GM19372 (cell line): Measurements from ENCODE around the gene CYP2E1.
"Not testable (repeated sequence)": the region's sequence is repeated elsewhere in the genome, so short reads cannot be mapped to it uniquely, and the experiment has no call there.

Source experiments
- ATAC-seq: cut with Tn5 transposase; IDR thresholded peaks from one replicate; pipeline ENCODE4 v1.9.1; 2021; ENCODE audit warnings: mild to moderate bottlenecking, low read depth, moderate library complexity; ENCODE audit not compliant: unreplicated experiment

The CYP2E1 gene

DNA sequence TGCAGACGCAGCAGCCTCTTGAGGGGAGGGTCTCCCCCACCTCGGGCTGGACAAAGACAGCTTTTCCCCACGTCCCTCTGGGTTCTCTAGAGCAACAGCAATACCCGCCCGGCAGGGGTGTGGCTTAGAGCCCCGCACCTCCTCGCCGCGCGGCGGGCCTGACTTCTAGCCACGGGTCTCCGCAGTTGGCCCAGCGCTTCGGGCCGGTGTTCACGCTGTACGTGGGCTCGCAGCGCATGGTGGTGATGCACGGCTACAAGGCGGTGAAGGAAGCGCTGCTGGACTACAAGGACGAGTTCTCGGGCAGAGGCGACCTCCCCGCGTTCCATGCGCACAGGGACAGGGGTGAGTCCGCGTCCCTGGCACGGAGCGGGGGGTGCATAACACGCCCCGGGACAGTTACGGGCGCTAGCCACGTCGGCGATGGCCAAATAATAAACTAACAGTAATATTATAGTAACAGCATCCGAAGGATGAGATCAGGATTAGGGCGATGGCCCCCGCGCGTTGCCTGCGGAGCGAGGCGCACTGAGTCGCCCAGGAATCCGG, 1.2 kb downstream of the CYP2E1 start:
- no peak for ATAC-seq

DNA sequence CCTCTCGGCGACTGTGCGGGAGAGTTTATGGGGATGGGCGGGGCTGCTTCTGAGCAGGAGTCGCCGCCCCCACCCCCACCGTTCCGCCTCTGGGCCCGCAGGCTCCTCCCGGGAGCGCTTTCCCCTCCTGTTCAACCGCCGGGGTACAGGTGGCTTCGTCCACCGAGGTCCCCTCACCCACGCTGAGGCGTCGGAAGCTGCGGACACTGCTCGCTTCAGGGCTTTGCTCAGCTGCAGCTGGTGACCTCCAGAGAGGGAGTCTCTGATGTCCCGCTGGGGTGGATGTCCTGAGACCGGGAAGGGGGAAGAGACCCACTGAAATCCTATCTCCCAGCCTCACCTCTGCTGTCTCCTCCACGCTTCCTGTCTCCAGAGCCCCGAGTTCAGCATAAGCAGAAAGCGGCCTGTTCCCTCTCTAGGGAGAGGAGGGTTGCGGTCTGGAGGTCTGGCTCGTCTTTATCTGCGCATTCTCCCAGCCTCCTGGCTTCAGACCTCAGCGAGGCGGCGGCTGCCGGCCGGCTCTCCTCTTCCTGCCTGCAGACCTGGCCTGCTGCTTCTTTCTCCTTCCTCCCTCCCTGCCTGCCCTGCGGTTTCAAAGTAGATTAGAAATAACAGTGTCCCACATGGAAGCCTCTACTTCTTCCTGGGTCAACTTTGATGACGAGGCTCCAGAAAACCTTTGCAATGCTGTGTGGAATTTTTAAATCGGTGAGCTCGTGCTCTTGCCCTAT, 1.8 kb downstream of the CYP2E1 start:
- no peak for ATAC-seq

DNA sequence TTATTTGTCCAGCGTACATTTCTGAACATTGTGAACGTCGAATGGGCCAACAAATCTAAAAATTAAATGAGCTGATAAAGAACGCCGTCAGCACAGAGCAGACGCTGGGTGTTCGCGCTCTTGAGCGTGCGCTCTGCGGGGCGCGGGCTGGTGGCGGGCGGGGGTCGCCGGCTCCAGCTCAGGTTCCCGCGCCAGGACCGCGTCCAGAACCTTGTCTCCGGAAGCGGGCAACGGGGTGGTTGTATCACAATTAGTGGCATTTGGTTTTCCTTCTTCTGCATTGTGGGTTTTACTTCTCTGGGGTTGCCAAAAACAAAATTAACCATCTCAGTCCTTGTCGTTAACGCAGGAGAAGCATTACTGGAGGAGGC, 2.4 kb downstream of the CYP2E1 start:
- no peak for ATAC-seq

GRCh38 chr10:133530506-133530905, 3.3 kb downstream of the CYP2E1 start:
- no peak for ATAC-seq

GRCh38 chr10:133532871-133533270, 5.7 kb downstream of the CYP2E1 start:
- no peak for ATAC-seq

DNA sequence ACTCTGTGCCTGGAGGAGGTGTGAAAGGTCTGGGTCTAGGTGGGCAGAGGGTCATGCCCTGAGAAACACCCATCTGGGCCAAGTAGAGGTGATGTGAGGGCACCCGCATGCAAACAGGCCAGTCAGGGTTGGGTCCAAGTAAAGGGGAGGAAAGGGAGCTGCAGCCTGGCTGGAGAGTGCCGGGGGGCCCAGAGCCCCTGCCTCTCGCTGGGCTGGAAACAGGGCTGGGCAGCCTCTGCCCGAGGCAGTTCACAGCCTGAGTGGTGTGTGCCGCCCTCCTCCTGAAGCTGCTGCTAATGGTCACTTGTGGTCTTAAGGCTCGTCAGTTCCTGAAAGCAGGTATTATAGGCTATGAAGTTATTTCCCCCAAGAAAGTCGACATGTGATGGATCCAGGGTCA, 7.3 kb downstream of the CYP2E1 start:
- ATAC-seq = no peak

- ATAC-seq = no peak
Observed at GRCh38 chr10:133536198-133536597, 9.0 kb downstream of the CYP2E1 start.

GRCh38 chr10:133537546-133538545, 10.7 kb downstream of the CYP2E1 start:
- ATAC-seq = no peak

GRCh38 chr10:133541441-133541975, 14.3 kb downstream of the CYP2E1 start:
- not testable (repeated sequence) for ATAC-seq

- ATAC-seq = no peak
Observed at GRCh38 chr10:133544506-133544905, 17.3 kb downstream of the CYP2E1 start.

DNA sequence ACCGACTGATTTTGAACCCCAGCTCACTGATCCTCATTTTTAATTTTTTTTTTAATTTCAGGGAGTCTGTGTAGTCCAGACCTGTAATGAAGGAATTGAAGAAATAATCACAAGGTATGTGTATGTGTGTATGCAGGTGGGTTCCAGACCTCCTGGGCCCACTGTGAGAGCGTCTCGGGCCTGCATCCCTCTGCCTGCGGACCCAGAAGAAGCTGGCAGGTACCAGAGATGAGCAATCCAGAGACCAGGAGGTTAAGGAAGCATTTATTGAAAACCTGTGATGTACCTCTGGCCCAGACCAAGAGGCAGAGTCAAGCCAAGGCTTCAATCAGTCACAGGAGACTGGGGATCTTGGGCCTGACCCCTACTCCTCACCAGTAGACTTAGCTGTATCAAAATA, 27.4 kb downstream of the CYP2E1 start:
- ATAC-seq = no peak

GRCh38 chr10:133555521-133555920, 28.4 kb downstream of the CYP2E1 start:
- no peak for ATAC-seq

GRCh38 chr10:133557381-133557780, 30.2 kb downstream of the CYP2E1 start:
- no peak for ATAC-seq

DNA sequence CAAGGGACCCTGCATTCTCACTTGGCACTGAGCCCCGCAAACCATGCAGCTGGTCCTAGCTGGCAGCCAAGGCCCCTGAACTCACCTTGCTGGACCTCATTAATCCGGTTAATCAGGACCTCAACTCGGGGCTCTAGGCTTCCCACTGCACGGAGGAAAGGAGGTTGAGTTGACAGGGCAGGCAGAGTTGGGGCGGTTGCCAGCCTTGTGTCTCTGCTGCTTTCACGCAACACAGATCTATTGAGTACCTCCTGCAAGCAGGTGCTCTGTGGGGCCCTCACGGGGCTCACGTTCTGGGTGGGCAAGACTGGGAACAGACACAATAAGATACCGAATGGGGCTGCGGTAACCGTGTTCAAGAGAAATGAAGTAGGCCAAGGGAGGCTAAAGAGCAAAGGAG, 32.1 kb downstream of the CYP2E1 start:
- no peak for ATAC-seq

GRCh38 chr10:133564816-133565215, 37.7 kb downstream of the CYP2E1 start:
- ATAC-seq = no peak

DNA sequence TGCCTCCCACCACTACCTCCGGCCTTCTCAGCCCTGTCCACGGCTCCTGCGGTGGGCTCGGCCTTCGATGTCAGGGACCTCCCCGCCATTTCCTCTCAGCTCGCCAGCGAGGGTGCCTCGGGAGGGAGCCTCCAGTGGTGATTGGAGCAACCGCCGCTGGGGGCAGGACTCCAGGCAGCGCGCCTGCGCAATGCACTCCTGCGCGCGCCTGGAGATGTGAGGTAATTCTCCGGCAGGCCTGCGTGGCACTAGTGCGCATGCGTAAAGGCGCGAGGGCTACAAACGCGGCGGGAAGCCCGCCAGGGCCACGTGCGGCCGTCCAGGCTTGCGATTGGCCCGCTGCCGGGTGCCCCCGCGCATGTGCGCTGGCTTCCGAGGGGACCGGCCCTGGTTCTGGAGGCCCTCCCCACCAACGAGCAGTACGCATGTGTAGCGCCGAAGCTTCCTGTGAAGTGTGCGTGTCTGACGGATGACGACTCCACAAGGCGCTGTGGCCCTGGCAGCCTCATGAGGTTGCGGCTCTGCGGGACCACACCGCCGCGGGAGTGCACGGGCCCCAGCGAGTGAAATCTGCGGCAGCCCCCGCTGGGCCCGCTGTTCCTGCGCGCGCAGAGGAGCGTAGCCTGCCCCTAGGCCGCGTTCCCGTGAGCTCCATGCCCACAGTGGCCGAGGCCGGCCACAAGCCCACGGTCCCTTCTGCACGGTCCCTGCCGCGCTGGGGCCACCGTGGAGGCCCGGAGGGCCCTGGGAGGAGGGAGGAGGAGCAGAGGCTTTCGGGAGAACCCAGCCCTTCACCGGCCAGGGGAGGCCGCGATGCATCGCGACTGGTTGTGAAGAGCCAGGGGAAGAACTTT, 38.5 kb downstream of the CYP2E1 start, which contains the start of gene SYCE1:
Gene SYCE1, minus strand, starts transcription at position 143 of the 854 bp plus-strand sequence. Its CDS starts 54 bp downstream, at position 89.
- no peak for ATAC-seq

DNA sequence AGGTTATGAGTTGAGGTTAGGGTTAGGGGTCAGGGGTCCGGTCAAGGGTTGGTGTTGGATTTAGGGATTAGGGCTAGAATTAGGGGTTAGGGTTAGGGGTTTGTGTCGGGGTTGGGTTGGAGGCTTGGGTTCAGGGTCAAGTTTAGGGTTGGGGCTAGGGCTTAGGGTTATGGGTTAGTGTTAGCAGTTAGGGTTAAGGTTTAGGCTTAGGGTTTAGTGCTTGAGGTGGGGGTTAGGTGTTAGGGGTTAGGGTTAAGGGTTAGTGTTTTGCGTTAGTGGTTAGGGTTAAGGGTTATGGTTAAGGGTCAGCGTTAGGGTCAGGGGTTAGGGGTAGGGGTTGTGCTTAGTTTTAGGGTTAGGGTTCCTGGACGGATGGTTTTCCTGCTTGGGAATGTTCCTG, 40.0 kb downstream of the CYP2E1 start:
- no peak for ATAC-seq

GRCh38 chr10:133567609-133568286, 40.6 kb downstream of the CYP2E1 start:
- no peak for ATAC-seq

- ATAC-seq = no peak
Observed at GRCh38 chr10:133568287-133568614, 41.1 kb downstream of the CYP2E1 start.
